Sigmoid colon (tissue), 7 donors: ENCODE measurements around the gene C4orf46. TPM values are rescaled to one million over a fixed set of nuclear protein-coding genes. Genes with fewer than 3 reads are reported as not detected.

Source experiments
- DNase-seq: peaks from one replicate; pipeline ENCODE4 v3.0.0-alpha.2; 2019
- H3K27ac ChIP-seq, 4 donors: fragments of 200-600 bp; sonication (generic); one replicate each; pipeline ENCODE4 v1.5.1; 2016 to 2019; ENCODE audit warnings: mild to moderate bottlenecking in 1 of 4
- H3K27me3 ChIP-seq, 3 donors: fragments of 200-600 bp; sonication (generic); one replicate each; pipeline ENCODE4 v1.5.1; 2019; ENCODE audit warnings: mild to moderate bottlenecking in 1 of 3
- H3K36me3 ChIP-seq, 4 donors: fragments of 200-600 bp; sonication (generic); one replicate each; pipeline ENCODE4 v1.5.1; 2016 to 2019
- H3K4me1 ChIP-seq, 4 donors: fragments of 200-600 bp; sonication (generic); one replicate each; pipeline ENCODE4 v1.5.1; 2017 to 2019
- H3K4me3 ChIP-seq, 4 donors: fragments of 200-600 bp; sonication (generic); one replicate each; pipeline ENCODE4 v1.5.1; 2017 to 2019; ENCODE audit warnings: mild to moderate bottlenecking in 2 of 4, moderate library complexity in 1 of 4
- H3K9me3 ChIP-seq, 4 donors: fragments of 200-600 bp in 3 of 4; sonication (generic) in 3 of 4; one replicate each; pipeline versions ENCODE4 v1.5.1 to v1.6.1; 2013 to 2019
- EP300 ChIP-seq, 4 donors: sonication (generic); formaldehyde crosslinking; IDR thresholded peaks; one replicate each; pipeline ENCODE4 v1.6.1; 2017; ENCODE audit warnings: antibody characterized with exemption in 4 of 4
- POLR2A ChIP-seq, 2 donors: fragments of 450-650 bp; IDR thresholded peaks; one replicate each; pipeline ENCODE4 v1.6.1; 2016; ENCODE audit warnings: antibody characterized with exemption in 2 of 2, mild to moderate bottlenecking in 2 of 2, moderate library complexity in 2 of 2
- POLR2AphosphoS5 ChIP-seq, 4 donors: sonication (generic); formaldehyde crosslinking; IDR thresholded peaks; one replicate each; pipeline ENCODE4 v1.6.1; 2017; ENCODE audit warnings: antibody characterized with exemption in 4 of 4
- WGBS, 2 donors: extraction: QIAGEN DNeasy Blood & Tissue Kit; methylation state at CpG; one replicate each; pipeline ENCODE4 v1.1.7; 2013; 5-methylcytosine and 5-hydroxymethylcytosine counted together
- intact Hi-C: fragments of 100-400 bp; cut with DNase I; formaldehyde crosslinking; loops from one replicate; pipeline ENCODE4 v1.15.1; 2023
- polyA plus RNA-seq, 3 donors: library from polyadenylated mRNA; stranded (reverse); fragments of 200-250 nt; gene quantifications; one replicate each; pipeline ENCODE4 v1.2.3, GENCODE V29; 2013
- total RNA-seq, 4 donors: library from RNA; depleted of rRNA; stranded (reverse); fragments of >200 nt; gene quantifications; one replicate each; pipeline ENCODE4 v1.1.0, GENCODE V29; 2016
- TF ChIP-seq, protein P1 (sequence below), 4 experiments: fragments of 450-650 bp in 3 of 4; fragments of 200-600 bp in 1 of 4; IDR thresholded peaks; one replicate each; pipeline ENCODE4 v1.5.1; 2016 to 2019; ENCODE audit warnings: antibody characterized with exemption in 4 of 4, mild to moderate bottlenecking in 3 of 4, moderate library complexity in 2 of 4
- donor health status: healthy with polysubstance abuse.
- donor health status: Bipolar disorder and iron deficiency.
- donor health status: healthy.

The C4orf46 gene
- total and polyA plus RNA-seq, 7 donors, result 2.4 to 7.1 (median 3.7) TPM

DNA sequence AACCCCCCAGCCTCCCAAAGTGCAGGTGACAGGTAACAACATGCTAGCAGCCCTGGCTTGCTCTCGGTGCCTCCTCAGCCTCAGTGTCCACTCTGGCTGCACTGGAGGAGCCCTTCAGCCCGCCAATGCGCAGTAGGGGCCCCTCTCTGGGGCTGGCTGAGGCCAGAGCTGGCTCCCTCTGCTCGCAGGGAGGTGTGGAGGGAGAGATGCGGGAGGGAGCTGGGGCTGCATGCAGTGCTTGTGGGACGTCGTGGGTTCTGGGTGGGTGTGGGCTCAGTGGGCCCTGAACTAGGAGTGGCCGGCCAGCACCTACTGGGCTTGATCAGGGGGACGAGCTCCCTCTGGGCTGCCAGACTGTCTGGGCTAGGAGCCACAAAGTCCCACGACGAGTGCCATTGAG, 14.4 kb downstream of the C4orf46 start:
- WGBS, 2 donors, result 89 to 95% methylated on average over 11 of the region's 11 CpGs
- Histone ChIP-seq H3K4me1 (peaks cover 0 to 9% (median 2%) of the 10 kb centered on the region in 4 donors), H3K27me3 (no peaks in the 10 kb centered on the region), H3K36me3 (no peaks in the 10 kb centered on the region), H3K9me3 (no peaks in the 10 kb centered on the region), H3K27ac (no peak overlapping the region), H3K4me3 (no peak overlapping the region)
- TF ChIP-seq POLR2A (IDR thresholded peaks at IDR 0.05) (no peak), POLR2AphosphoS5 (IDR thresholded peaks at IDR 0.05) (no peak), EP300 (IDR thresholded peaks at IDR 0.05) (no peak)
- TF ChIP-seq, protein P1, sequence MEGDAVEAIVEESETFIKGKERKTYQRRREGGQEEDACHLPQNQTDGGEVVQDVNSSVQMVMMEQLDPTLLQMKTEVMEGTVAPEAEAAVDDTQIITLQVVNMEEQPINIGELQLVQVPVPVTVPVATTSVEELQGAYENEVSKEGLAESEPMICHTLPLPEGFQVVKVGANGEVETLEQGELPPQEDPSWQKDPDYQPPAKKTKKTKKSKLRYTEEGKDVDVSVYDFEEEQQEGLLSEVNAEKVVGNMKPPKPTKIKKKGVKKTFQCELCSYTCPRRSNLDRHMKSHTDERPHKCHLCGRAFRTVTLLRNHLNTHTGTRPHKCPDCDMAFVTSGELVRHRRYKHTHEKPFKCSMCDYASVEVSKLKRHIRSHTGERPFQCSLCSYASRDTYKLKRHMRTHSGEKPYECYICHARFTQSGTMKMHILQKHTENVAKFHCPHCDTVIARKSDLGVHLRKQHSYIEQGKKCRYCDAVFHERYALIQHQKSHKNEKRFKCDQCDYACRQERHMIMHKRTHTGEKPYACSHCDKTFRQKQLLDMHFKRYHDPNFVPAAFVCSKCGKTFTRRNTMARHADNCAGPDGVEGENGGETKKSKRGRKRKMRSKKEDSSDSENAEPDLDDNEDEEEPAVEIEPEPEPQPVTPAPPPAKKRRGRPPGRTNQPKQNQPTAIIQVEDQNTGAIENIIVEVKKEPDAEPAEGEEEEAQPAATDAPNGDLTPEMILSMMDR (IDR thresholded peaks at IDR 0.05), result no peak
- intact Hi-C loops, result no loop called here
- no peak for DNase-seq

DNA sequence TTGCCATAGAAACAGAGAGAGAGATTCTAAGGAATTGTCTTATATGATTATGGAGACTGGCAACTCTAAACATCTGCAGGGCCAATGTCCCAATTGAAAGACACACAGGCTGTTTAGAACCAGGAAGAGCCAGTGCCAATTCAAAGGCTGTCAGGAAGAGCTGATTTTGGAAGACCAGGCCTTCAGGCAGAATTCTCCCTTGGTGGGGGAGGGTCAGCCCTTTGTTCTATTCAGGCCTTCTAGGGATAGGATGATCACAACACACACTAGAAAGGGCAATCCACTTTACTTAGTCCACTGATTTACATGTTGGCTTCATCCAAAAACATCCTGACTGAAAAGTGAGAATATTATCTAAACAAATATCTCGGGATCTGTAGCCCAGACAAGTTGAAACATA, 15.2 kb downstream of the C4orf46 start:
- WGBS, 2 donors, result 74 to 84% methylated on average over 1 of the region's 1 CpG
- DNase-seq, result no peak

DNA sequence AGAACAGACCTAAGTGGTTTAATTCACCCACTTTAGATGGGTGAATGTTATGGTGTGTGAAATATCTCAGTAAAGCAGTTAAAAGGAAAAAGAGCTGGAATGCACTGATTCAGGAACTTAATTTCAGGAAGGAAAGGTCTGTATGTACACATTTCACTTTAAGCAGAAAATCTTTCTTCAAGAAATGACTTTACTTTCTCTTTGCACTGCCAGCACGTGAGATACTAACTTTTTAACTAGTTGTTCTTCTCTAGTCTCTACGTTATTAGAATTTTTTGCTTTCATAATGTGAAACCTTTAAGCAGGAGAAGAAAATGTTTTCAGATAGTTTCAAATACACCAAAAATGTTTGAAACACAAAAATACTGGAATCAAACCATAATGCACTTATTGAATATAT, 18.8 kb downstream of the C4orf46 start:
- DNase-seq, result no peak
- WGBS, 2 donors, result 6 to 11% methylated on average over 2 of the region's 2 CpGs
- Histone ChIP-seq H3K27ac (no peak overlapping the region), H3K36me3 (no peaks in the 10 kb centered on the region), H3K9me3 (no peaks in the 10 kb centered on the region), H3K4me1 (peaks cover 0 to 9% (median 2%) of the 10 kb centered on the region in 4 donors), H3K4me3 (peak overlapping the region in 1 of 4 donors; percentile 7), H3K27me3 (no peaks in the 10 kb centered on the region)
- intact Hi-C loops, result no loop called here
- no peak for TF ChIP-seq EP300 (IDR thresholded peaks at IDR 0.05)
- TF ChIP-seq, protein P1 (IDR thresholded peaks at IDR 0.05), result no peak
- TF ChIP-seq POLR2AphosphoS5 (IDR thresholded peaks at IDR 0.05), result no peak
- no peak for TF ChIP-seq POLR2A (IDR thresholded peaks at IDR 0.05)

More for the DNA sequence above, 15.2 kb downstream of the C4orf46 start:
- no peaks in the 10 kb centered on the region for H3K9me3 ChIP-seq
- H3K4me1 ChIP-seq, result peaks cover 0 to 9% (median 2%) of the 10 kb centered on the region in 4 donors
- TF ChIP-seq POLR2AphosphoS5 (IDR thresholded peaks at IDR 0.05), result no peak
- no peak for TF ChIP-seq EP300 (IDR thresholded peaks at IDR 0.05)
- TF ChIP-seq, protein P1 (IDR thresholded peaks at IDR 0.05), result no peak
- no peak for TF ChIP-seq POLR2A (IDR thresholded peaks at IDR 0.05)
- intact Hi-C loops, result no loop called here
- H3K4me3 ChIP-seq, result no peak overlapping the region
- no peaks in the 10 kb centered on the region for H3K27me3 ChIP-seq
- H3K36me3 ChIP-seq, result no peaks in the 10 kb centered on the region
- no peak overlapping the region for H3K27ac ChIP-seq

DNA sequence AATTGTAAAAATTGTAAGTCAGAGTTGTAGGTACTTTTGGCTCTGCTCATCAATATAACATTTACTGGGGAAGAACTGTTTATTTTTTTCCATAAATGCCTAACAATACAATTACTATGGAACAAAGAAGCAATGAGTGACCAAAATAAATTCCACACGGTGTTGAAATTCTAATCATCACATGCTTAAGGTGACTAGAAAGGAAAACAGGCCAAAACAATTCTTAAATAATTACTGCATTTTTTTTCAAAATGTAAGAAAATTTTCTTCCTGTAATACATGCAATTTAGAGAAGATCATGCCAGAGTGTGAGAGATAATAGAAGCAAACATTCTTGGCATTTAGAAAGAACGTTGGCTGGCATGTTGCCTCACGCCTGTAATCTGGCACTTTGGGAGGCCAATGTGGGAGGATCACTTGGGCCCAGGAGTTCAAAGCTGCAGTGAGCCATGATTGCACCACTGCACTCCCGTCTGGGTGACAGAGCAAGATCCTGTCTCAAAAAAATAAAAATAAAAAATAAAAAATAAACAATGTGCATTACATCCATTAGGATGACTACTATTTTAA, 22.5 kb downstream of the C4orf46 start:
- H3K4me1 ChIP-seq, result peaks cover 0 to 13% (median 2%) of the 10 kb centered on the region in 4 donors
- intact Hi-C loops, result no loop called here
- H3K4me3 ChIP-seq, result no peak overlapping the region
- H3K36me3 ChIP-seq, result no peaks in the 10 kb centered on the region
- DNase-seq, result no peak
- no peak for TF ChIP-seq POLR2AphosphoS5 (IDR thresholded peaks at IDR 0.05)
- TF ChIP-seq EP300 (IDR thresholded peaks at IDR 0.05), result no peak
- TF ChIP-seq POLR2A (IDR thresholded peaks at IDR 0.05), result no peak
- TF ChIP-seq, protein P1 (IDR thresholded peaks at IDR 0.05), result no peak
- H3K27ac ChIP-seq, result no peak overlapping the region
- 71 to 79% methylated on average over 4 of the region's 4 CpGs for WGBS, 2 donors
- no peaks in the 10 kb centered on the region for H3K27me3 ChIP-seq
- no peaks in the 10 kb centered on the region for H3K9me3 ChIP-seq

DNA sequence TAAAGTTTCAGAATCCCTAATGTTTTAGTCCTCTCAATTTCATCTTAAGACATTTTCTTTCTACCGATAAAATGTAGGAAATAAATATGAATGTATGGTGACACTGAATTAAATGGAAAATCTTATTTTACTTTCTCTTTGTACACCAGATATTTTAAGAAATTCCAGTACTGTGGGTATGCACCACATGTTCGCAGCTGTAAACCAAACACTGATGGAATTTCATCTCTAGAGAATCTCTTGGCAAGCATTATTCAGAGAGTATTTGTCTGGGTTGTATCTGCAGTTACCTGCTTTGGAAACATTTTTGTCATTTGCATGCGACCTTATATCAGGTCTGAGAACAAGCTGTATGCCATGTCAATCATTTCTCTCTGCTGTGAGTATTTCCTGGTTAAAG, 26.9 kb downstream of the C4orf46 start:
- Histone ChIP-seq H3K36me3 (no peaks in the 10 kb centered on the region), H3K27me3 (no peaks in the 10 kb centered on the region), H3K4me3 (no peak overlapping the region), H3K27ac (no peak overlapping the region), H3K9me3 (peaks cover 0 to 2% (median 0%) of the 10 kb centered on the region in 4 donors), H3K4me1 (peaks cover 0 to 4% (median 0%) of the 10 kb centered on the region in 4 donors)
- no peak for DNase-seq
- intact Hi-C loops, result no loop called here
- TF ChIP-seq POLR2A (IDR thresholded peaks at IDR 0.05) (no peak), EP300 (IDR thresholded peaks at IDR 0.05) (no peak), POLR2AphosphoS5 (IDR thresholded peaks at IDR 0.05) (no peak)
- TF ChIP-seq, protein P1 (IDR thresholded peaks at IDR 0.05), result no peak
- WGBS, 2 donors, result 80 to 86% methylated on average over 3 of the region's 3 CpGs
